ENCODE results near the gene CLPX. TPM values are rescaled to one million over a fixed set of nuclear protein-coding genes. Genes with fewer than 3 reads are reported as not detected.

CLPX gene
- total and polyA plus RNA-seq, 7 experiments from 2014 or later, result 33.4 to 56.3 (median 37.0) TPM

DNA sequence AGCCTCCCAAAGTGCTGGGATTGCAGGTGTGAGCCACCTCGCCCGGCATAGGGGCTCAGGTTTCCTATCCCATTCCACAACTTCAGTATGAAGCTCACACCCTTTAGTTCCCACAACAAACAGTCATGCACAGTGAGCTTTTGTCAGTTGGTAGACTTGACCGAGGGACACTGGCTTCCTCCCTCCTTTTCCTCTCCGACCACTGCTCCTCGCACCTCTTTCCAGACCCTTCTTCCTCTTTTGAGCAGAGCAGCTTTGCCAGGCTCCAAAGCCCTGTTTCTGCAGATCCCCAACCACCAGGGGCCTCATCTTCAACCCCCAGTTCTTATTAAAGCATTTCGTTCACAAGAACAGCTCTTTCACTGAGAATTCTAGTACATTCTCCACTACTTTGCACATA lies 38.9 kb upstream of the CLPX start:
- no peaks in the 10 kb centered on the region for H3K27me3 ChIP-seq (ENCODE audit: control insufficient read depth in 2 of 2, insufficient read depth in 2 of 2, low read length in 2 of 2)
- DNase-seq, result no peak
- H3K36me3 ChIP-seq (ENCODE audit: control insufficient read depth in 2 of 3, insufficient read depth in 3 of 3, low read length in 3 of 3), result no peaks in the 10 kb centered on the region
- Mint-ChIP-seq H3K36me3 (peaks cover 0 to 3% (median 0%) of the 10 kb centered on the region in 5 donors), H3K4me1 (peaks cover 0 to 3% (median 0%) of the 10 kb centered on the region in 7 donors), H3K9me3 (no peaks in the 10 kb centered on the region), H3K4me3 (no peak overlapping the region), H3K27ac (no peak overlapping the region), H3K27me3 (peaks cover 0 to 2% (median 0%) of the 10 kb centered on the region in 5 donors)
- POLR2A ChIA-PET, result no interaction called here
- no peaks in the 10 kb centered on the region for H3K4me1 ChIP-seq (ENCODE audit: control insufficient read depth in 2 of 2, insufficient read depth in 2 of 2, low read length in 2 of 2)
- no peak for ATAC-seq
- intact Hi-C loops (cut with micrococcal nuclease), result no loop called here
- no peak overlapping the region for H3K4me3 ChIP-seq (ENCODE audit: low read length)
- no peak overlapping the region for H3K27ac ChIP-seq (ENCODE audit: low read depth, low read length)
- H3K9me3 ChIP-seq (ENCODE audit: control insufficient read depth in 2 of 3, low read length in 3 of 3), result no peaks in the 10 kb centered on the region
- CTCF ChIA-PET, result no interaction called here

DNA sequence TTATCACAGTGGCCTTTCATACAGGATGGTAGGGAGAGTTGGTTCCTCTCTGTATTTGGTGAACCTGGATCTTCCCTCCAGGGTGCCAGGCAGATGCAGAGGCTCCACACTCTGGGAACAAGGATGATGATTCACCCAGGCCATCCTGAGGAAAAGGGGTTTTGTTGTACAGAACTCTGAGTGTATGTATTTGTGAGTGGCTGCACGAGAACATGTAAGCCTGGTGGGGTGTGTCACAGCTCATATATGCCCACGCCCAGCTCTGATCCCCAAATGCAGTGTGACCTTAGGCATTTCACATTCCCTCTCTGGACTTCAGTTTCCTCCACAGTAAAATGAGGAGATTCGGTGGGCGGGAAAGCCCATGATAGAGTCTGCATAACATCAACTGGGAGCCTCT lies 37.7 kb upstream of the CLPX start:
- Histone ChIP-seq H3K27me3 (ENCODE audit: control insufficient read depth in 2 of 2, insufficient read depth in 2 of 2, low read length in 2 of 2) (no peaks in the 10 kb centered on the region), H3K4me1 (ENCODE audit: control insufficient read depth in 2 of 2, insufficient read depth in 2 of 2, low read length in 2 of 2) (no peaks in the 10 kb centered on the region), H3K36me3 (ENCODE audit: control insufficient read depth in 2 of 3, insufficient read depth in 3 of 3, low read length in 3 of 3) (no peaks in the 10 kb centered on the region), H3K27ac (ENCODE audit: low read depth, low read length) (no peak overlapping the region), H3K9me3 (ENCODE audit: control insufficient read depth in 2 of 3, low read length in 3 of 3) (no peaks in the 10 kb centered on the region), H3K4me3 (ENCODE audit: low read length) (no peak overlapping the region)
- Mint-ChIP-seq H3K4me1 (peaks cover 0 to 3% (median 0%) of the 10 kb centered on the region in 7 donors), H3K36me3 (no peaks in the 10 kb centered on the region), H3K9me3 (no peaks in the 10 kb centered on the region), H3K27ac (no peak overlapping the region), H3K27me3 (peaks cover 0 to 2% (median 0%) of the 10 kb centered on the region in 5 donors), H3K4me3 (no peak overlapping the region)
- DNase-seq (no peak), ATAC-seq (no peak)
- ChIA-PET CTCF (no interaction called here), POLR2A (no interaction called here)
- intact Hi-C loops (cut with micrococcal nuclease), result no loop called here

- ChIA-PET POLR2A (no interaction called here), CTCF (interaction anchor here (1.2 kb wide), 1 partner anchor 60 kb away, joined by 3 read pairs; no protein-coding TSS in a partner anchor)
- Mint-ChIP-seq H3K27ac (no peak overlapping the region), H3K27me3 (peaks cover 0 to 2% (median 0%) of the 10 kb centered on the region in 5 donors), H3K4me1 (peaks cover 0 to 3% (median 0%) of the 10 kb centered on the region in 7 donors), H3K9me3 (no peaks in the 10 kb centered on the region), H3K36me3 (no peaks in the 10 kb centered on the region), H3K4me3 (no peak overlapping the region)
- no peaks in the 10 kb centered on the region for H3K4me1 ChIP-seq (ENCODE audit: control insufficient read depth in 2 of 2, insufficient read depth in 2 of 2, low read length in 2 of 2)
- no peaks in the 10 kb centered on the region for H3K36me3 ChIP-seq (ENCODE audit: control insufficient read depth in 2 of 3, insufficient read depth in 3 of 3, low read length in 3 of 3)
- no peaks in the 10 kb centered on the region for H3K27me3 ChIP-seq (ENCODE audit: control insufficient read depth in 2 of 2, insufficient read depth in 2 of 2, low read length in 2 of 2)
- no peaks in the 10 kb centered on the region for H3K9me3 ChIP-seq (ENCODE audit: control insufficient read depth in 2 of 3, low read length in 3 of 3)
- no peak overlapping the region for H3K4me3 ChIP-seq (ENCODE audit: low read length)
- no peak overlapping the region for H3K27ac ChIP-seq (ENCODE audit: low read depth, low read length)
- DNase-seq, result no peak
- intact Hi-C loops (cut with micrococcal nuclease), result no loop called here
- no peak for ATAC-seq
Observed at GRCh38 chr15:65221697-65222096, 36.6 kb upstream of the CLPX start.

- no peak overlapping the region for H3K27ac Mint-ChIP-seq
- ChIA-PET CTCF (no interaction called here), POLR2A (no interaction called here)
- Histone ChIP-seq H3K27ac (ENCODE audit: low read depth, low read length) (no peak overlapping the region), H3K9me3 (ENCODE audit: control insufficient read depth in 2 of 3, low read length in 3 of 3) (no peaks in the 10 kb centered on the region), H3K4me3 (ENCODE audit: low read length) (no peak overlapping the region), H3K27me3 (ENCODE audit: control insufficient read depth in 2 of 2, insufficient read depth in 2 of 2, low read length in 2 of 2) (no peaks in the 10 kb centered on the region), H3K36me3 (ENCODE audit: control insufficient read depth in 2 of 3, insufficient read depth in 3 of 3, low read length in 3 of 3) (no peaks in the 10 kb centered on the region), H3K4me1 (ENCODE audit: control insufficient read depth in 2 of 2, insufficient read depth in 2 of 2, low read length in 2 of 2) (no peaks in the 10 kb centered on the region)
- intact Hi-C loops (cut with micrococcal nuclease), result no loop called here
- H3K36me3 Mint-ChIP-seq, result no peaks in the 10 kb centered on the region
- no peak for DNase-seq
- ATAC-seq, result no peak
- H3K9me3 Mint-ChIP-seq, result no peaks in the 10 kb centered on the region
- H3K4me1 Mint-ChIP-seq, result peaks cover 0 to 3% (median 0%) of the 10 kb centered on the region in 7 donors
- peaks cover 0 to 2% (median 0%) of the 10 kb centered on the region in 5 donors for H3K27me3 Mint-ChIP-seq
- no peak overlapping the region for H3K4me3 Mint-ChIP-seq
Observed at GRCh38 chr15:65219137-65219536, 34.0 kb upstream of the CLPX start.

GRCh38 chr15:65217526-65218482 lies 32.7 kb upstream of the CLPX start:
- no peak overlapping the region for H3K4me3 ChIP-seq (ENCODE audit: low read length)
- intact Hi-C loops (cut with micrococcal nuclease), result no loop called here
- H3K36me3 ChIP-seq (ENCODE audit: control insufficient read depth in 2 of 3, insufficient read depth in 3 of 3, low read length in 3 of 3), result no peaks in the 10 kb centered on the region
- H3K4me3 Mint-ChIP-seq, result no peak overlapping the region
- no peaks in the 10 kb centered on the region for H3K9me3 ChIP-seq (ENCODE audit: control insufficient read depth in 2 of 3, low read length in 3 of 3)
- no peaks in the 10 kb centered on the region for H3K27me3 ChIP-seq (ENCODE audit: control insufficient read depth in 2 of 2, insufficient read depth in 2 of 2, low read length in 2 of 2)
- no peaks in the 10 kb centered on the region for H3K27me3 Mint-ChIP-seq
- ATAC-seq, result no peak
- H3K9me3 Mint-ChIP-seq, result no peaks in the 10 kb centered on the region
- H3K4me1 Mint-ChIP-seq, result peaks cover 0 to 3% (median 0%) of the 10 kb centered on the region in 7 donors
- ChIA-PET CTCF (no interaction called here), POLR2A (no interaction called here)
- H3K27ac Mint-ChIP-seq, result no peak overlapping the region
- H3K27ac ChIP-seq (ENCODE audit: low read depth, low read length), result no peak overlapping the region
- no peaks in the 10 kb centered on the region for H3K36me3 Mint-ChIP-seq
- H3K4me1 ChIP-seq (ENCODE audit: control insufficient read depth in 2 of 2, insufficient read depth in 2 of 2, low read length in 2 of 2), result no peaks in the 10 kb centered on the region
- DNase-seq, result no peak

- Histone ChIP-seq H3K27ac (ENCODE audit: low read depth, low read length) (no peak overlapping the region), H3K4me3 (ENCODE audit: low read length) (no peak overlapping the region), H3K36me3 (ENCODE audit: control insufficient read depth in 2 of 3, insufficient read depth in 3 of 3, low read length in 3 of 3) (no peaks in the 10 kb centered on the region), H3K9me3 (ENCODE audit: control insufficient read depth in 2 of 3, low read length in 3 of 3) (no peaks in the 10 kb centered on the region), H3K27me3 (ENCODE audit: control insufficient read depth in 2 of 2, insufficient read depth in 2 of 2, low read length in 2 of 2) (no peaks in the 10 kb centered on the region), H3K4me1 (ENCODE audit: control insufficient read depth in 2 of 2, insufficient read depth in 2 of 2, low read length in 2 of 2) (no peaks in the 10 kb centered on the region)
- no peak for DNase-seq
- intact Hi-C loops (cut with micrococcal nuclease), result no loop called here
- ChIA-PET POLR2A (interaction anchor here (0.6 kb wide), 1 partner anchor 193 kb away, joined by 3 read pairs; no protein-coding TSS in a partner anchor), CTCF (no interaction called here)
- Mint-ChIP-seq H3K9me3 (no peaks in the 10 kb centered on the region), H3K36me3 (no peaks in the 10 kb centered on the region), H3K27me3 (no peaks in the 10 kb centered on the region), H3K4me3 (no peak overlapping the region), H3K27ac (no peak overlapping the region), H3K4me1 (peaks cover 0 to 3% (median 0%) of the 10 kb centered on the region in 7 donors)
- ATAC-seq, result no peak
Observed at GRCh38 chr15:65215496-65215895, 30.4 kb upstream of the CLPX start.

- H3K27ac ChIP-seq (ENCODE audit: low read depth, low read length), result no peak overlapping the region
- intact Hi-C loops (cut with micrococcal nuclease), result no loop called here
- no peaks in the 10 kb centered on the region for H3K4me1 Mint-ChIP-seq
- no peaks in the 10 kb centered on the region for H3K9me3 Mint-ChIP-seq
- no peak for ATAC-seq
- ChIA-PET POLR2A (no interaction called here), CTCF (no interaction called here)
- H3K27ac Mint-ChIP-seq, result no peak overlapping the region
- no peaks in the 10 kb centered on the region for H3K27me3 Mint-ChIP-seq
- DNase-seq, result no peak
- H3K36me3 Mint-ChIP-seq, result no peaks in the 10 kb centered on the region
- H3K9me3 ChIP-seq (ENCODE audit: control insufficient read depth in 2 of 3, low read length in 3 of 3), result no peaks in the 10 kb centered on the region
- H3K4me3 ChIP-seq (ENCODE audit: low read length), result no peak overlapping the region
- no peaks in the 10 kb centered on the region for H3K4me1 ChIP-seq (ENCODE audit: control insufficient read depth in 2 of 2, insufficient read depth in 2 of 2, low read length in 2 of 2)
- no peaks in the 10 kb centered on the region for H3K36me3 ChIP-seq (ENCODE audit: control insufficient read depth in 2 of 3, insufficient read depth in 3 of 3, low read length in 3 of 3)
- H3K4me3 Mint-ChIP-seq, result no peak overlapping the region
- H3K27me3 ChIP-seq (ENCODE audit: control insufficient read depth in 2 of 2, insufficient read depth in 2 of 2, low read length in 2 of 2), result no peaks in the 10 kb centered on the region
Observed at GRCh38 chr15:65214010-65214409, 28.9 kb upstream of the CLPX start.
